HG02763 (cell line): ENCODE data around the gene LEO1.
"Not testable (repeated sequence)": the region's sequence is repeated elsewhere in the genome, so short reads cannot be mapped to it uniquely, and the experiment has no call there.

Experiments used
- ATAC-seq: cut with Tn5 transposase; IDR thresholded peaks from one replicate; pipeline ENCODE4 v1.9.1; 2021; ENCODE audit warnings: mild to moderate bottlenecking, moderate library complexity; ENCODE audit not compliant: unreplicated experiment

Gene LEO1

DNA sequence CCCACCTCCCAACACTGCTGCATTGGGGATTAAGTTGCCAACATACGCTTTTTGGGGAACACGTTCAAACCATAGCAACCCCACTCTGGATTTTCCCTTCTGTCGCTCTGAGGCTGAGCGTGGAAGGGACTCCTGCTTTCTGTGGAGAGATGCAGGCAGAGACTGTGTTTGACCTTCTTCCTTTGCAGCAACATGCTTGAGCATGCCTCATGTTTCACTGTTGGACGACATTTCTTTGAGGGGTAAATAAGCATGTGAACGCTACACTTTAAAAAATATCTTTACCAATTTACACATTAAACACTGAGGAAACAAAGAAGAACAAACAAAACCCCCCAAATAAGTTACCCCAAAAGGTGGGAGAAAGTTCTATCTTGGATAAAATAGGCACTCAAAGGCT lies 33.2 kb upstream of the LEO1 start:
- no peak for ATAC-seq

DNA sequence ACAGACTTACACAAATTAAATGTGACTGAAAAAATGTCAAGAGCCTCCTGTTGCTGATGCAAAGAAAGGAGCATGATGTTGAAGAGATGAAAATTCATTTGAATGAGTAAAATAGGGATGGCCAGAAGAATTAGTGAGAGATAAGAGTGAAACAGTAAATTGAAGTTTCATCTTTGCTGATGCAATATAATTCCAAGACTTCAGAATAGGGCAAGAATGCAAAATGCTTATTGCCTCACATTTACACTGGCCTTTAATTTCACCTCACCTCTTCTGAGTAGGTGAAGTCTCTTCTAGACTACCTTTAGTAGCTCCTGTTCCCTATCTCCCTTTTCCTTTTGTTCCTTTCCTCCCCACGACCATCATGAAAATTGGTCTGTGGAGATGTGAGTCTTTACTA lies 32.1 kb upstream of the LEO1 start:
- ATAC-seq: no peak

GRCh38 chr15:52003089-52003488 lies 31.5 kb upstream of the LEO1 start:
- not testable (repeated sequence) for ATAC-seq

DNA sequence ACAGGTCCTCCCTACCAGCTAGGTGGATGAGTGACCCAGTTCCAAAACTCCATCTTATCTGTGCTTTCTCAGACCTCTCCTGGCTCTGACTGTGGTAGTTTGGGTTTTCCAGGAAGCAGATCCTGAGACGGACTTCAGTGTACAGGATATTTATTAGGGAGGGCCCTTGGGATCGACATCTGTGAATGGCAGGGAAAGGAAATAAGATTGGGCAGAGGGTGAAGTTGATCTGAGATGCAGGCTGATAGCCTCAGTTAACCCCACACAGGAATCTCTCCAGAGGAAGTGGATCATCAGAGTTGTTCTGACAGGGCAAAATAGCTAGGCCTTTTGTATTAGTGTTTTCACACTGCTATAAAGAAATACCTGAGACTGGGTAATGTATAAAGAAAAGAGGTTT lies 30.8 kb upstream of the LEO1 start:
- ATAC-seq: no peak

DNA sequence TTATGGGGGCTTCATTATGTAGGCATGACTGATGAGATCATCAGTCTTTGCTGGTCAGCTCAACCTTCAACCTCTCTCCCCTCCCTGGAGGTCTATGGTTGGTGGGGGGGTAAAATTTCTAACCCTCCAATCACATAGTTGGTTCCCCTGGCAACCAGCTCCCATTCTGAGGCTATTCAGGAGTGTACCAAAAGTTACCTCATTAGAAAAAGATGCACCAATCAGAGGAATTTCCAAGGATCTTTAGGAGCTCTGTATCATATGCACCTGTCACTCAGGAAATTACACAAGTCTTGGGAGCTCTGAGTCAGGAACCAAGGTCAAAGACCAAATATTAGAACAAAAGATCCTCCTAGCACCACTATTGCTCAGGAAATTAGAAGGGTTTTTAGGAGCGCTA lies 21.4 kb upstream of the LEO1 start:
- ATAC-seq: no peak

GRCh38 chr15:51991141-51991540 lies 19.6 kb upstream of the LEO1 start:
- ATAC-seq: no peak

- ATAC-seq: no peak
These were observed 11.2 kb upstream of the LEO1 start for GRCh38 chr15:51982770-51983103.

DNA sequence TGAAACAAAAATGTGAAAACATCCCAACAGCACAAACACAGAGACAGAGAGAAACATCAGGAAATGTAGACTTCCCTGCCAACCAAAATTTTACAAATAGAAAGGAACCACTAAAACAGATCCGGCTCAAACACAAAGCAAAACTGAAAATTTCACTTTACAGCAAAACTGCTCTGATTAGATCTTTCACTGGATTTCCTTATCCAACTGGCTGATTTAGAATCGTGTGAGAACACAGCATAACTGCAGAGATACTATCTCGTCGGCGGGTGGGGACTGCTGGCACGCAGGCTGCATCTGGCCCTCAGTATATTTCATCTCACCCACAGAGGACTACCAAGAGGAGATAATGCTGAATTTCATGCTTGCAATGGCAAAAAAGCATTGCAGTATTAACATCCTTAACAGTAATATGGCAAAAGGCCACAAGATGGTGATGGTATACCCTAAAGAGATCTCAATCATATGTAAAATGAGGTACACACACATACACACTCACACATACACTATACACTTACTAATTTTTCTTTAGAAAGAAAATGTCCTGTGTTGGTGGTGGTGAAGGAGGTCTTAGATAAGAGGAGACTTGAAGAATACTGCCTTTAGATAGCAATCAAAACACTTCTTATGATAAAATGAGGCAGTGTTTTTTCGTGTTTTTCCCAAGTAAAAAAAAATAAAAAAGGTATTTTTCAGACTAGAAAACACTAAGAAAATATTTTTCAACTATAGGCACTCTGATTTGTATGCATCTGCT lies 10.6 kb upstream of the LEO1 start:
- ATAC-seq: peak; percentile 89

- ATAC-seq: no peak
These were observed 2.2 kb upstream of the LEO1 start for GRCh38 chr15:51973775-51974174.

GRCh38 chr15:51973220-51973619 lies 1.6 kb upstream of the LEO1 start:
- ATAC-seq: no peak

DNA sequence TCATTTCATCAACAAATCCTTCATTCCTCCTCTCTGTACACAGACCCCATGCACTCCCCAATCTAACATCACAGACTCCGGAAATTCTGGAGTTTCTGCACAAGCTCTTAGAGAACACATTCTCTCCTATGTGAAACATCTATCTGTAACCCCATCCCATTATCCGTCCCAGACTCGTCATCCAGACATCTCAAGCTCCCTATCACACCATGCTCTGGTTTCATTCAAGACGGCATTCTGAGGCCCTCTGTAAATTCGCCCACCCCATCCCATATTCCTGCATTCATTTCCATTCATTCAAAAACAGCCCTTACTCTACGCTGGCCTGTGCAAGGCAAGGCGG lies 575 bp downstream of the LEO1 start:
- ATAC-seq: peak; percentile 12

DNA sequence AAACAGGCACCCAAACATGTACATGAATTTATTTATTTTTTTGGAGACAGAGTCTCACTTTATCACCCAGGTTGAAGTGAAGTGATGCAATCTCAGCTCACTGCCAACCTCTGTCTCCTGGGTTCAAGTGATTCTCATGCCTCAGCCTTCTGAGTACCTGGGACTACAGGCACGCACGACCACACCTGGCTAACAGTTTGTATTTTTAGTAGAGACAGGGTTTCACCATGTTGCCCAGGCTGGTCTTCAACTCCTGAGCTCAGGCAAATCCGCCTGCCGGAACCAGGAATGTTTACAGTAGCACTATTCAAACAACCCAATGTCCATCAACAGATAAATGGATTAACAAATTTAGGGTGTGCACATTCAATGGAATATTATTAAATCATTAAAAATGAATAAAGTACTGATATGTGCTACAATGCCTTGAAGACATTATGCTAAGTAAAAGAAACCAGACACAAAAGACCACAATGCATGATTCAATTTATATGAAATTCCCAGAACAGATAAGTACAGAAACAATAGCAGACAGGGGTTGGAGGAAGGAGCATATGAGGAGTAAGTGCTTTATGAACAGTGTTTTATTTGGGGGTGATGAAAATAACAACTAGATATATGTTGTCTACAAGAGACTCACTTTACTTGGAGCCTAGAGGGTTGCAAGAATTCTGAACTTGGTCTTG lies 1.3 kb downstream of the LEO1 start:
- no peak for ATAC-seq

DNA sequence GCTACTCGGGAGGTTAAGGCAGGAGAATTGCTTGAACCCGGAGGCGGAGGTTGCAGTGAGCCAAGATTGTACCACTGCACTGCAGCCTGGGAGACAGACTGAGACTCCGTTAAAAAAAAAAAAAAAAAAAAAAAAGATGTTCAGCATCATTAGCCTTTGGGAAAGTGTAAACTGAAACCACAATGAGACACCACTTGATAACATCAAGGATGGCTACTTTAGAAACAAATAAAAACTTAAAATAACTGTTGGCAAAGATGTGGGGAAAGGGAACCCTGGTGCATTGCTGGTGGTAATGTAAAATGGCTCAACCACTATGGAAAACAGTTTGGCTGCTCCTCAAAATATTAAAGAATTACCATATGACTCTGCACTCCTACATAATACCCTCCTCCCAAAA lies 1.9 kb downstream of the LEO1 start:
- no peak for ATAC-seq

DNA sequence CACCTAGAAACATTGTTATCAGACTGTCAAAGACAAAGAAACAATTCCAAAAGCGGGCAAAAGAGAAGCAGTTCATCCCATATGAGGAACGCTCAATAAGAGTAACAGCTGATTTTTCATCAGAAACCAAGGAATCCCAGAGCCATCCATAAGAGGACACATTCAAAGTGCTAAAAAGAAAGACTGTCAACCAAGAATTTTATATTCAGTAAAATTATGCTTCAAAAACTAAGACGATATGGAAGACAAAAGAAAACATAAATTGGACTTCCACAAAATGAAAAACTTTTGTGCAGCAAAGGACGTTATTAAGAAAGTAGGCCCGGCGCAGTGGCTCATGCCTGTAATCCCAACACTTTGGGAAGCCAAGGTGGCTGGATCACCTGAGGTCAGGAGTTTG lies 4.0 kb downstream of the LEO1 start:
- no peak for ATAC-seq

DNA sequence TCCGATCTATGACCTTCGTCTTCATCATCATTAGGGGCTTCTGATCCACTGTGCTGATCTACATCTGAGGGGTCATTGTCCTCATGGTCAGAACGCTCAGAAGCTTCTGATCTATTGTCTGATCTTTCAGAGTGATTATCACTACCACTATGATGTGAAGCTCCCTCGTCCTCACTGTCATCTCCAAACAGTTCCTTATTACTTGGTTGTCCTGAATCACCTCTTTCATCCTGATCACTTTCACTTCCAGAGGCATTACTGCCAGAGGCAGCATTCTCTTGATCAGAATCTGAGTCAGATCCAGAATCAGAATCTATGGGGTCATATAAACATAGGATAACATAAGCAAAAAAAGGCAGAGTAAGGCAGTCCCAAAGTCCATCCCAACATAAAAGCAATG lies 5.4 kb downstream of the LEO1 start:
- no peak for ATAC-seq

GRCh38 chr15:51965691-51966090 lies 5.9 kb downstream of the LEO1 start:
- no peak for ATAC-seq

- ATAC-seq: no peak
These were observed 16.1 kb downstream of the LEO1 start for GRCh38 chr15:51955504-51955903.

GRCh38 chr15:51952805-51953204 lies 18.8 kb downstream of the LEO1 start:
- ATAC-seq: no peak

DNA sequence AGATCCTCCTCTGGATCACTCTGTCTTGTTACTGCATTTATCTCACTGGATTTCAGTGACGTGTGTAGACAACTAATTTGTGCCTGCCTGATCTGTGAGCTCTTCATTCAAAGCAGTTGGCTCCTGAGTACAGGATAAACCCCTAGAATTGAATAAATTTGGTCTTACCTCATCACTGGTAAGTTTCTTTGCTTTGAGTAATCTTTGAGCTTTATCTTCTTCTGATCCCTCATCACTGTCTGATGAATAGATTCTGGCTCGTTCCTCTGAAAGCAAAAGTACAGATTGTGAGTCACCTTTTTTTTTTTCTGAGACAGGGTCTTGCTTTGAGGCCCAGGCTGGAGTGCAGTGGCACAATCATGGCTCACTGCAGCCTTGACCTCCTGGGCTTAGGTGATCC lies 24.5 kb downstream of the LEO1 start:
- no peak for ATAC-seq

DNA sequence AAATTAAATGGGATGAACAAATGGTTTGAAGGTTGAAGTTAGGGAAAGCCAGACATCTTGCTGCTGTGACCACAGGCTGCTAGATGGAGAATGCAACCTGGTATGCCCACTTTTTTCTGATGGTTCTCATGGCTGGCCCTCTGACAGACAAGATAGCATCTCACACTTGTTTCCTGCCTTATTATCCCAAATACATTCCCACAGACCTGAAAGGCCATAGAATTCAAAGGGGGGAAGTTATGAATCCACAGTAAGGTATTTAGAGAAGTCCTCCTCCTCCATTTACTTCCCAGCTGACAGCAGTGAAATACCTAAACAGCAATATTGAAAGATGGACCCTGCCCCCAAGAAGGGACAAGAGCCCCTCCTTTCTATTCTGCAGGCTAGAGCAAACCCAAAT lies 32.4 kb downstream of the LEO1 start:
- no peak for ATAC-seq

DNA sequence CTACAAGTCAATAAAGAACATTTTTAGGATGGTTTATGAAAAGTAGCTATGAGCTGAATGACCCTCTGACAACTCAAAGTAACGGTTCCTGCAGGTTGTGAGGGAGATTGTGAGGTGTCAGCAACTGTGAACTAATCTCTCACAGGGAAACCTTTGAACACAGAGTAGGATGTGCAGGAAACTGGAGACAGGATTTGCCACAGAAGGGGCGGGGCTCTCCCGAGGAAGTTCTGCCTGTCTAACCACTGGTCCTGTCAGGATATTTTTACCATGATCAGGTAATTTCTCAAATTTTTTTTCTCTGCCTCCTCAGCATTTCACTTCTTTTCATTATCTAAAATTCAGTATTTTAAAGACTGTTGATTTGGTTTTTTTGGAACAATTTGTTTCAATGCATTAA lies 33.3 kb downstream of the LEO1 start:
- no peak for ATAC-seq

GRCh38 chr15:51936105-51936478 lies 35.5 kb downstream of the LEO1 start:
- ATAC-seq: no peak
